ENCODE data around the gene ELAVL1. TPM values are rescaled to one million over a fixed set of nuclear protein-coding genes. Genes with fewer than 3 reads are reported as not detected.

The ELAVL1 gene
- total RNA-seq, 1 donor from 2014 or later: 107 TPM

GRCh38 chr19:7976461-7976860 lies 29.0 kb downstream of the ELAVL1 start:
- Histone ChIP-seq H3K27ac (ENCODE audit: low read depth, low read length) (no peak overlapping the region), H3K79me2 (ENCODE audit: insufficient read depth, low read length) (peaks cover 26% of the 10 kb centered on the region), H3K36me3 (ENCODE audit: insufficient read depth, low read length) (peaks cover 3% of the 10 kb centered on the region), H3K9ac (ENCODE audit: low read length) (no peak overlapping the region), H3K9me3 (ENCODE audit: insufficient read depth, low read depth, low read length) (no peaks in the 10 kb centered on the region), H3K4me3 (ENCODE audit: insufficient read depth, low read depth, low read length) (no peak overlapping the region), H3K4me1 (ENCODE audit: insufficient read depth, low read length) (no peaks in the 10 kb centered on the region), H4K20me1 (ENCODE audit: insufficient read depth, low read length) (peaks cover 67% of the 10 kb centered on the region), H2AFZ (ENCODE audit: low read depth, low read length) (no peak overlapping the region), H3K4me2 (ENCODE audit: low read length) (no peak overlapping the region), H3K27me3 (ENCODE audit: insufficient read depth, low read length) (no peaks in the 10 kb centered on the region)
- DNase-seq (ENCODE audit: low read depth) (no peak), FAIRE-seq (no peak)
- Mint-ChIP-seq H3K9me3 (ENCODE audit: unreplicated experiment) (no peaks in the 10 kb centered on the region), H3K27ac (ENCODE audit: unreplicated experiment) (no peak overlapping the region), H3K36me3 (ENCODE audit: low read depth, unreplicated experiment) (peaks cover 8% of the 10 kb centered on the region), H3K27me3 (ENCODE audit: low read depth, unreplicated experiment) (no peaks in the 10 kb centered on the region), H3K4me3 (ENCODE audit: unreplicated experiment) (no peak overlapping the region), H3K4me1 (ENCODE audit: low read depth, unreplicated experiment) (no peaks in the 10 kb centered on the region)
- TF ChIP-seq EZH2 (IDR thresholded peaks at IDR 0.05; ENCODE audit: insufficient read depth, low read length): no peak
- no peak for TF ChIP-seq CTCF (IDR thresholded peaks at IDR 0.05; ENCODE audit: insufficient read depth, low read depth, low read length)

DNA sequence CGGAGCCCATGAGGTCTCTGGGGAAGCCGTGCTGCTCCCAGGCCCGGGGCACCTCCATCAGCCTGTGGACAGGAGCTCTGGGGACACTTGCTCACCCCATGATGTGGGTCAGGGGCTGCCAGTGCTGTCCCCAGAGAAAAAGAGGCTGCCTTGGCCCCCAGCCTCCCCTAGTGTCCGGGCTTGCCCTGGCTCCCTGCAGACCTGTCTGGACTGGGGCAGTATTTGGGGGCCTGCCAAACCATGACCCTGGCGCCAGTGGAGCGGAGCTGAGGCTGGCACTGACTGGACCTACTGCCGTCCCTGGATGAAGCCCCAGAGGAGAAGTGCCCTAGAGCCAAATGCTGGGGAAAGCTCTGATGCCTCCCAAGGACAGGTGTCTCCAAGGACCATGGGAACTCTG lies 30.4 kb downstream of the ELAVL1 start:
- Histone ChIP-seq H4K20me1 (ENCODE audit: insufficient read depth, low read length) (peaks cover 68% of the 10 kb centered on the region), H3K79me2 (ENCODE audit: insufficient read depth, low read length) (peaks cover 18% of the 10 kb centered on the region), H3K36me3 (ENCODE audit: insufficient read depth, low read length) (peaks cover 3% of the 10 kb centered on the region), H3K4me2 (ENCODE audit: low read length) (no peak overlapping the region), H3K9ac (ENCODE audit: low read length) (no peak overlapping the region), H3K27me3 (ENCODE audit: insufficient read depth, low read length) (no peaks in the 10 kb centered on the region), H2AFZ (ENCODE audit: low read depth, low read length) (no peak overlapping the region), H3K9me3 (ENCODE audit: insufficient read depth, low read depth, low read length) (no peaks in the 10 kb centered on the region), H3K27ac (ENCODE audit: low read depth, low read length) (no peak overlapping the region), H3K4me3 (ENCODE audit: insufficient read depth, low read depth, low read length) (no peak overlapping the region), H3K4me1 (ENCODE audit: insufficient read depth, low read length) (no peaks in the 10 kb centered on the region)
- no peak overlapping the region for H3K4me3 Mint-ChIP-seq (ENCODE audit: unreplicated experiment)
- DNase-seq (ENCODE audit: low read depth) (no peak), FAIRE-seq (no peak)
- TF ChIP-seq EZH2 (IDR thresholded peaks at IDR 0.05; ENCODE audit: insufficient read depth, low read length) (no peak), CTCF (IDR thresholded peaks at IDR 0.05; ENCODE audit: insufficient read depth, low read depth, low read length) (no peak)
- peaks cover 10% of the 10 kb centered on the region for H3K36me3 Mint-ChIP-seq (ENCODE audit: low read depth, unreplicated experiment)
- no peak overlapping the region for H3K27ac Mint-ChIP-seq (ENCODE audit: unreplicated experiment)
- no peaks in the 10 kb centered on the region for H3K27me3 Mint-ChIP-seq (ENCODE audit: low read depth, unreplicated experiment)
- H3K4me1 Mint-ChIP-seq (ENCODE audit: low read depth, unreplicated experiment): no peaks in the 10 kb centered on the region
- H3K9me3 Mint-ChIP-seq (ENCODE audit: unreplicated experiment): no peaks in the 10 kb centered on the region

- no peaks in the 10 kb centered on the region for H3K27me3 Mint-ChIP-seq (ENCODE audit: low read depth, unreplicated experiment)
- H3K27ac Mint-ChIP-seq (ENCODE audit: unreplicated experiment): no peak overlapping the region
- no peak overlapping the region for H2AFZ ChIP-seq (ENCODE audit: low read depth, low read length)
- DNase-seq (ENCODE audit: low read depth) (no peak), FAIRE-seq (no peak)
- no peak overlapping the region for H3K9ac ChIP-seq (ENCODE audit: low read length)
- H3K9me3 Mint-ChIP-seq (ENCODE audit: unreplicated experiment): no peaks in the 10 kb centered on the region
- no peaks in the 10 kb centered on the region for H3K9me3 ChIP-seq (ENCODE audit: insufficient read depth, low read depth, low read length)
- no peak overlapping the region for H3K27ac ChIP-seq (ENCODE audit: low read depth, low read length)
- H3K4me3 Mint-ChIP-seq (ENCODE audit: unreplicated experiment): no peak overlapping the region
- H4K20me1 ChIP-seq (ENCODE audit: insufficient read depth, low read length): peaks cover 56% of the 10 kb centered on the region
- no peak overlapping the region for H3K4me3 ChIP-seq (ENCODE audit: insufficient read depth, low read depth, low read length)
- no peaks in the 10 kb centered on the region for H3K4me1 ChIP-seq (ENCODE audit: insufficient read depth, low read length)
- H3K4me2 ChIP-seq (ENCODE audit: low read length): no peak overlapping the region
- no peaks in the 10 kb centered on the region for H3K27me3 ChIP-seq (ENCODE audit: insufficient read depth, low read length)
- peaks cover 18% of the 10 kb centered on the region for H3K79me2 ChIP-seq (ENCODE audit: insufficient read depth, low read length)
- H3K4me1 Mint-ChIP-seq (ENCODE audit: low read depth, unreplicated experiment): no peaks in the 10 kb centered on the region
- TF ChIP-seq EZH2 (IDR thresholded peaks at IDR 0.05; ENCODE audit: insufficient read depth, low read length) (no peak), CTCF (IDR thresholded peaks at IDR 0.05; ENCODE audit: insufficient read depth, low read depth, low read length) (no peak)
- H3K36me3 ChIP-seq (ENCODE audit: insufficient read depth, low read length): peaks cover 5% of the 10 kb centered on the region
- peaks cover 12% of the 10 kb centered on the region for H3K36me3 Mint-ChIP-seq (ENCODE audit: low read depth, unreplicated experiment)
Measured at GRCh38 chr19:7973883-7974282, 31.6 kb downstream of the ELAVL1 start.
